ENCODE results near the gene SERPINB11.
"Not testable (repeated sequence)": the region's sequence is repeated elsewhere in the genome, so short reads cannot be mapped to it uniquely, and the experiment has no call there.

Gene SERPINB11, protein sequence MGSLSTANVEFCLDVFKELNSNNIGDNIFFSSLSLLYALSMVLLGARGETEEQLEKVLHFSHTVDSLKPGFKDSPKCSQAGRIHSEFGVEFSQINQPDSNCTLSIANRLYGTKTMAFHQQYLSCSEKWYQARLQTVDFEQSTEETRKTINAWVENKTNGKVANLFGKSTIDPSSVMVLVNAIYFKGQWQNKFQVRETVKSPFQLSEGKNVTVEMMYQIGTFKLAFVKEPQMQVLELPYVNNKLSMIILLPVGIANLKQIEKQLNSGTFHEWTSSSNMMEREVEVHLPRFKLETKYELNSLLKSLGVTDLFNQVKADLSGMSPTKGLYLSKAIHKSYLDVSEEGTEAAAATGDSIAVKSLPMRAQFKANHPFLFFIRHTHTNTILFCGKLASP

GRCh38 chr18:63702660-63703059 lies at the start of gene SERPINB11:
Gene SERPINB11 (plus strand): TSS chr18:63702960. CDS start chr18:63710194, 7,234 bp downstream.
- in situ Hi-C loops (cut with HindIII; ENCODE audit: low pct_ligation_motif_present, low pct_unique_long_range_greater_than_20kb, low sequenced_read_pairs): no loop called here
- DNase-seq: no peak

GRCh38 chr18:63658920-63659319 lies 43.8 kb upstream of the SERPINB11 start:
- in situ Hi-C loops (cut with HindIII; ENCODE audit: low pct_ligation_motif_present, low pct_unique_long_range_greater_than_20kb, low sequenced_read_pairs); DNase-seq: not testable (repeated sequence)

DNA sequence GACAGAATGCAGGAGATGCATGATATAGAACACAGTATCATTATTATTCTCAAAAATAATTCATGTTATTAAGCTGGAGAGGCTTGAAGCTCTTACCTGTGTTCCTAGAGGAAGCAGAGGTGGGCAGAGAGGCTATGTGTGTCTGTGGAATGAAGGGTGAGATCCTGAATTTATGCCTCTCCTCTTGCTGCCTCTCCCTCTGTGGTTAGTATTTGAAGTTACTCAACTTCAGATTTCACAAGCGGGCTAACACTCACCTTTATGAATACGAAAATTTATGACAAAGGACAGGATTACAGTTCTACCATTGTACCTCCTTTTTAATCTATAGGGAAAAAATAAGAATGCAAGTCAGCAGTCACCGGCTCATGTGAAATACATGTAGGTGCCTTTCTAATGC lies 41.0 kb upstream of the SERPINB11 start, which contains the start of gene SERPINB3:
TSS of gene SERPINB3 (minus strand) at position 144 of the 400 bp plus-strand sequence. CDS start 677 bp downstream, outside the sequence.
- DNase-seq; in situ Hi-C loops (cut with HindIII; ENCODE audit: low pct_ligation_motif_present, low pct_unique_long_range_greater_than_20kb, low sequenced_read_pairs): not testable (repeated sequence)

GRCh38 chr18:63664571-63664970 lies 38.2 kb upstream of the SERPINB11 start:
- DNase-seq: no peak
- in situ Hi-C loops (cut with HindIII; ENCODE audit: low pct_ligation_motif_present, low pct_unique_long_range_greater_than_20kb, low sequenced_read_pairs): no loop called here

- in situ Hi-C loops (cut with HindIII; ENCODE audit: low pct_ligation_motif_present, low pct_unique_long_range_greater_than_20kb, low sequenced_read_pairs): no loop called here
- DNase-seq: no peak
Measured at GRCh38 chr18:63676526-63677323, 26.0 kb upstream of the SERPINB11 start.

- in situ Hi-C loops (cut with HindIII; ENCODE audit: low pct_ligation_motif_present, low pct_unique_long_range_greater_than_20kb, low sequenced_read_pairs): no loop called here
- no peak for DNase-seq
Measured at GRCh38 chr18:63677500-63678225, 25.1 kb upstream of the SERPINB11 start.

- DNase-seq: no peak
- in situ Hi-C loops (cut with HindIII; ENCODE audit: low pct_ligation_motif_present, low pct_unique_long_range_greater_than_20kb, low sequenced_read_pairs): no loop called here
Measured at GRCh38 chr18:63679820-63680606, 22.7 kb upstream of the SERPINB11 start.

GRCh38 chr18:63681449-63682340 lies 21.1 kb upstream of the SERPINB11 start:
- no peak for DNase-seq
- in situ Hi-C loops (cut with HindIII; ENCODE audit: low pct_ligation_motif_present, low pct_unique_long_range_greater_than_20kb, low sequenced_read_pairs): no loop called here

- in situ Hi-C loops (cut with HindIII; ENCODE audit: low pct_ligation_motif_present, low pct_unique_long_range_greater_than_20kb, low sequenced_read_pairs): no loop called here
- no peak for DNase-seq
Measured at GRCh38 chr18:63683152-63683551, 19.6 kb upstream of the SERPINB11 start.

DNA sequence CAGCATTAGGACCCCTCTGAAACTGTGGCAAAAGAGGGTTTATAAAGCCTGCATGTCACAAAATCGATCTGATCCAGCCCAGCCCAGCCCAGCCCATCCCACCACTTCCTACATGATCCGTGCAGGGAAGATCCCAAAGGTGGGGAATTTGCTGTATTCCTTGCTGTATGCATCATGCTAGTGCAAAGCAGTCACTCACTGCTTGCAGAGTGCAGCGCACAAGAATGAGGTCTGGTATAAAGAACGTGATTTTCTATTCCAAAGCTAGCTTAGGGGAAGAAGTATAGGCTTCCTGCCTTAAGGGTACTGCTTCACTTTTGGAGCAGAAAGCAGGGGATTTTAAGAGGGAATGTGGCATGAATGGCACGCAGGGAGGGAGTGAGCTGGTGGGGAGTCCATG lies 18.9 kb upstream of the SERPINB11 start:
- in situ Hi-C loops (cut with HindIII; ENCODE audit: low pct_ligation_motif_present, low pct_unique_long_range_greater_than_20kb, low sequenced_read_pairs): no loop called here
- no peak for DNase-seq

GRCh38 chr18:63684718-63685117 lies 18.0 kb upstream of the SERPINB11 start:
- in situ Hi-C loops (cut with HindIII; ENCODE audit: low pct_ligation_motif_present, low pct_unique_long_range_greater_than_20kb, low sequenced_read_pairs): no loop called here
- DNase-seq: no peak

DNA sequence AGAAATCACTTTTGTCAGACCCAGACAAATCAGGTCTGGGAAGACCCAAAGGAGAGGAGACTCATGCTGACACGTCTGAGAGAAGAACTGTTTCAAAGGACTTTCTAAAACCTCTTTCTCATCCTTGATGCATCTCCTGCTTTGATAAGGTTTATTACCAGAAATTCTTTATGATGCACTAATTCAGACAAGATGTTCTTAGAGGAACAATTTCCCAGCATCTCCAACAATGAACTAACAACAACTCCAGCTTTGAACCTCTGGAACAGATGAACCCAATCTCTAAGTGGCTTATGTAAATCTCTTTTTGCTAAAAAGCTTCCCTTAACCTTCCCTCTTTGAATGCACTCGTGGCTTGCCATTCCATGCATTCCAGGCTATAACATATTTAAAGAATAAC lies 15.9 kb upstream of the SERPINB11 start:
- in situ Hi-C loops (cut with HindIII; ENCODE audit: low pct_ligation_motif_present, low pct_unique_long_range_greater_than_20kb, low sequenced_read_pairs): no loop called here
- no peak for DNase-seq

DNA sequence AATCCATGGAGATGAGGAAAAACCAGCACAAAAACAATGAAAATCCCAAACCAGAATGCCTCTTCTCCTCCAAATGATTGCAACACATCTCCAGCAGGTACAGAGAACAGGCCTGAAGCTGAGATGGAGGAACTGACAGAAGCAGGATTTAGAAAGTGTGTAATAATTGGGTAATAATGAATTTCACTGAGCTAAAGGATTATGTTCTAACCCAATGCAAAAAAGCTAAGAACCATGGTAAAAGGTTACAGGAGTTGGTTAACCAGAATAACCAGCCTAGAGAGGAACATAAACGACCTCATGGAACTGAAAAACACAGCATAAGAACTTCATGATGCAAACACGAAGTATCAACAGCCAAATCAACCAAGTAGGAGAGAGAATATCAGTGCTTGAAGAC lies 13.7 kb upstream of the SERPINB11 start:
- DNase-seq: no peak
- in situ Hi-C loops (cut with HindIII; ENCODE audit: low pct_ligation_motif_present, low pct_unique_long_range_greater_than_20kb, low sequenced_read_pairs): no loop called here

DNA sequence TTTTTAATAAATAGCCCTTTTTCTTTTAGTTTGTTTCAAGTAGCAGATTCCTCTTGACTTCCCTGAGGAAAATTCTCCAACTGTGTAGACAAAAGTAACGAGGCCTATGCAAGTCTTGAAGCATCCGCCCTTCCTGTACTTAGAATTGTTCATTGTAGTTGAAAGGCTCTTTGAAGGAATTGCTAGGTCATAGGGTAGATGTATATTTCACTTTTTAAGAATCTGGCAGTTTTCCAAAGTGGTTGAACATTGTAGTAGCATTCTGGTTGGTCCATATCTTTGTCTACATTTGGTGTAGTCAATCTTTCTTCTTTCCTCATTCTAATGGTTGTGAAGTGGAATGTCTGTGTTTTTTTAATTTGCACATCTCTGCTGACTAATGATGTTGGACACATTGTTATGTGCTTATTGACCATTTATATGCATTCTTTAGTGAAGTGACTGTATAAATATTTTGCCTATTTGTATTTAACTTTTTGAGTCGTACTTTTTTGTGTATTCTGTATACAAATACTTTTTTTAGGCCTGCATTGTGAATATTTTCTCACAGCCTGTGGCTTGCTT lies 5.6 kb upstream of the SERPINB11 start:
- DNase-seq: no peak
- in situ Hi-C loops (cut with HindIII; ENCODE audit: low pct_ligation_motif_present, low pct_unique_long_range_greater_than_20kb, low sequenced_read_pairs): no loop called here

- in situ Hi-C loops (cut with HindIII; ENCODE audit: low pct_ligation_motif_present, low pct_unique_long_range_greater_than_20kb, low sequenced_read_pairs): no loop called here
- DNase-seq: no peak
Measured at GRCh38 chr18:63700501-63700900, 2.3 kb upstream of the SERPINB11 start.

GRCh38 chr18:63701952-63702351 lies 808 bp upstream of the SERPINB11 start:
- in situ Hi-C loops (cut with HindIII; ENCODE audit: low pct_ligation_motif_present, low pct_unique_long_range_greater_than_20kb, low sequenced_read_pairs): no loop called here
- DNase-seq: no peak

DNA sequence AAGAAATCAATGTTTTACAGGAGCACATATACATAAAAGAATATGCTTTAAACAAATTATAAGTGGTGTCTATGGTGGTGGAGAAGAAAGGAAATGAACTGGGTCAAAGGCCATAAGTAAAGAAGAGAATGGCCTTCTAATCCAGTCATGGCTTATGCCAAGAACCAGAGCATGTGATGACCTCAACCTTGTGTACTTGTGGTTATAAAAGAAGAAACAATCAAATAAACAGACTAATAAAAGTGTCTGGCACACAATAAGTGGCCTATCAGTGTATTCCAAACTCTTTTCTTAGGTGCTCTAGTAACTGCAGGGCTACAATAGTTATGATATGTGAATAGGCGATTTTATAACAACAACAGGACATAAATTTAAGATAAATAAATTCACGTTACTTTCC lies 2.6 kb downstream of the SERPINB11 start:
- DNase-seq: no peak
- in situ Hi-C loops (cut with HindIII; ENCODE audit: low pct_ligation_motif_present, low pct_unique_long_range_greater_than_20kb, low sequenced_read_pairs): no loop called here

Data from ACHN (cell line).